Stimulated activated CD8-positive, alpha-beta memory T cell treated with anti-CD3 and anti-CD28 coated beads, Interleukin-12 subunit alpha, Interleukin-12 subunit beta, amount 100 ng/mL, for 24 hours (primary cell): ENCODE results near the gene NDUFV1.

Experiments used
- DNase-seq: peaks from one replicate; pipeline ENCODE4 v3.0.0-alpha.2; 2020; ENCODE audit errors: extremely low read depth

Gene NDUFV1

GRCh38 chr11:67640021-67640757, 33.5 kb downstream of the NDUFV1 start:
- DNase-seq = no peak

DNA sequence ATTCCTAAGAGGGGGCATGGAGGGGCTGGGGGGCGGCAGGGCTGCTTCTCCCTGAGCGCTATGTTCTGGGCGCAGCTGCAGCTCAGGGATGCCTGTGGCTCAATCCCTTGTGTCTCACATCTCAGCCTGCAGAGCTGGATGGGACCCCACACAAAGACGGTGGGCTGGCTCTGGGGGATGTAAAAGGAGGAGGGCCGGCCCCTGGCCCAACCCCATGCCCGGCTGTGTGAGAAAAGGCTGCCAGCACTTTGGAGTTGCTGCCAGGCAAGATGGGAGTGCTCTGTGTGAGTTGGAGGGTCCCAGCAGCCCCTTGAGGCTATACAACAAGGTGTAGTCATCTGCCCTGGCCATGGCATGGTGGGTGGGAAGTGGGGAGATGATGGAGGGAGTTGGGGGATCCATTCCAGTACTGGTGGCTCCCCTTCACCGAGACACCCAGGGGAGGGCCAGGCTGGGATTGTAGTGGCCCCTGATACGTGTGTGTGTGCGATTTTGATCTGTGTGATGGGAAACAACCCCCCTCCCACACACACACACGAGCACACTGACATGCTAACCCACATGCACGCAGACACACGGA, 34.1 kb downstream of the NDUFV1 start:
- no peak for DNase-seq

GRCh38 chr11:67641338-67642172, 34.8 kb downstream of the NDUFV1 start:
- DNase-seq = no peak

GRCh38 chr11:67642173-67643120, 35.7 kb downstream of the NDUFV1 start:
- no peak for DNase-seq

GRCh38 chr11:67644042-67644441, 37.3 kb downstream of the NDUFV1 start:
- no peak for DNase-seq

DNA sequence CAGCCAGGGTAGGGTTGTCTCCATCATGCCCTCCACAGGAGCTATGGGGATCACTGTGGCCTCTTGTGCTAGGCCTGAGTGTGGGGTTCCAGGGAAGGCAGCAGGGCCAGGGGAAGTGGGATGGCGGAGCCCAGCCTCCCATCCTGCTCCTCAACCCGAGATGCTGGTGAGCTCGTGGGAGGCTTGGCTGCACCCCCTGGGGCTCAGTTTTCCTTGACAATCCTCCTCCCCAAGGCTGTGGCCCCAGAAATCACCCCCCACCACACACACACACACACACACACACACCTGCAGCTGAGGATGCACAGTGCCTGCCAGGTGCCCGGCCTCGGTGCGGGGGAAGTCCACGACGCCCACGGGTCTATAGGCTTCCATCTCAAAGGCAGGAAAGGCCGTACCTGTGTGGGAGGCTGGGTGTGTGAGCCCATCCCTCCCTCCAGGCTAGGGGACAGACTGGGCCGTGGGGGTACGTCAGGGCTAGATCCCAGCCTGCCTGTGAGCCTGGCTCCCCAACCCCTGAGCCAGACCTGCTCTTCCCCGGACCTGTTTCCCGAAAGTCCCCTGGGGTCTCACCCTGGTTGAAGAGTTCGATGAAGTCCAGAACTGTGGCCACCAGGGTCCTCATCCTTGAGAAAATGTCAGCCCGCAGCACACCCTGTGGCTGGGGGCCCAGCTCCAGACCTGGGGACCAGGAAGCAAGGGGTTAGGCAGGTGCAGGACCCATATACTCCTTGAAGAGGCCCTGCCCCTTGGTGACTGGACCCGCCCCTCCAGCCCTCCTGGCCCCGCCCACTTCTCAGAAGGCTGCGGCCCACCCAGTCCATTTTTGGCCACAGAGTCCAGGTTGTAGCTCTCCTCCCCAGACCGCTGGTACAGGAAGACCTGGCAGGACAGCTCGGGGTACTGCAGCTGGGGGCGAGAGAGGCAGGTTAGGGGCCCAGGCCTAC, 38.0 kb downstream of the NDUFV1 start:
- no peak for DNase-seq

- DNase-seq = no peak
These were observed 39.1 kb downstream of the NDUFV1 start for GRCh38 chr11:67645521-67646461.

DNA sequence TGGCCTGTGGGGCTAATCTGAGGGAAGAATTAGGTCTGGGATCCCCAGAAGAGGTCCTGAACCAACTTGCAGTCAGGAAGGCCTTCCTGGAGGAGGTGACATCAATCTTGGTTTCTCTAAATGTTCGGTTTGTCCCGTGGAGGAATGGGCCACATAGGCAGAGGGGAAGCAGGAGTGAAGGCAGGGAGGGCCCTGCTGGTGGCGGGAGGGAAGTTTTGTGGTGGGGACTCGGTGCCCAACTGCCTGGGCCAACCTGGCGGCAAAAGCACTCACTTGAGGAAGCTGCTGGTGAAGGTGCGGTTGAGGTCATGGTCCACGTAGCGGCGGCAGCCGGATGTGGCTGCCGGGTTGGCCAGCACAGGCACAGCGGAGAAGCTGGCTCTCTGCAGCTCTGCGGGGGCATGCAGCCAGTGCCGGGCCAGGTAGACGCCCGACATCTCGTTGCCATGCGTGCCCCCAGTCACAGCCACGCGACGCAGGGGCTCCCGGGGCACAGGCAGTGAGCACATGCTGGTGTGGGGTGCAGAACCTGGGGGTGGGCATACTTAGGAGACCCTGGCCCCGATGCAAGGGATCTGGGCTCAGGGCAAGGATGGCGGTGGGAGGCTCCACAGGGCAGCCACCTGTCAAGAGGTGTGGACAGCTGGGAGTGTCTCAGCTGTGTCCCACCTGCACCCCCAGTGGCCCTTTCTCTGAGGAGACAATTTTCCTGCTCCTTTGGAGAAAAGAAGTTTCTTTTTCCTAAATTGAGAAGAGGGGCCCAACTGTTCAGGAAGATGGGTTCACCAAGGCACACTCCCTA, 40.0 kb downstream of the NDUFV1 start:
- no peak for DNase-seq

GRCh38 chr11:67647471-67647870, 40.7 kb downstream of the NDUFV1 start:
- no peak for DNase-seq

- no peak for DNase-seq
These were observed 41.5 kb downstream of the NDUFV1 start for GRCh38 chr11:67648140-67648795.

DNA sequence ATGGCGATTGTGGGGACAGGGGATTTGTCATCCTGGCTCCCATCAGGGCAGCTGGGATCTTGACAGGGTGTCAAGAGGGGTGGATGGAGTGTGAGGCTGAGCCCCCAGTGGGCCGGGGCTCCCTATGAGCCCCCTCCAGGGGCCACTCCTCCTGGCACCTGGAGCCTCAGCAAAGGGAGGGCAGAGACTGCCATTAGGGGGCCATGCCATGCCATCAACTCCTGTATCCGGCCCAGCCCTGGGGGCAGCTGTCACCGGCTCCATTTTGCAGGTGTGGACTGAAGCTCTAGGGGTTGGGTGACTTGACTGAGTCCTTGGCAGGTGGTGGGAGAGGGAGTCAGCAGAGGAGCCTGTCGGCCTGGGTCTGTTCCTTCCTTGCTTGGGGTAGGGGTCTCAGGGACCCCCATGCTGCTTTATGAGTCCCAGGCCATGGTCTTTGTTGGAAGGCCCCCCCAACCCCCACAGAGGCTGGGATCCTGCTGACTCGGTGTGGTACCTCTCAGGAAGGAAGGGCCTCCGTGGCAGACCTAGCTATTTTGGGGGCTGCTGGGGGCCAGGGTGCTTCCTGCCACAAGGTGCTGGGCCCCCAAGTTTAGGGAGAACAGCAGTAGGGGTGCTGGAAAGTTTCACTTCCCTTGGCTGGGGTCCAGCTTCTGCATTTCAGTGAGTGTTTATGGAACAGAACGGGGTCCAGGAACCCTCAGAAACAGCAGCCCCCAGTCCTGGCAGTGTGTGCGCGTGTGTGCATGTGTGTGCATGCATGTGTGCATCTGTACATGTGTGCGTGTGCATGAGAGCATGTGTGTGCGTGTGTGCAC, 42.3 kb downstream of the NDUFV1 start:
- no peak for DNase-seq

GRCh38 chr11:67649634-67650510, 43.1 kb downstream of the NDUFV1 start:
- no peak for DNase-seq

- no peak for DNase-seq
These were observed 45.4 kb downstream of the NDUFV1 start for GRCh38 chr11:67651976-67652781.

DNA sequence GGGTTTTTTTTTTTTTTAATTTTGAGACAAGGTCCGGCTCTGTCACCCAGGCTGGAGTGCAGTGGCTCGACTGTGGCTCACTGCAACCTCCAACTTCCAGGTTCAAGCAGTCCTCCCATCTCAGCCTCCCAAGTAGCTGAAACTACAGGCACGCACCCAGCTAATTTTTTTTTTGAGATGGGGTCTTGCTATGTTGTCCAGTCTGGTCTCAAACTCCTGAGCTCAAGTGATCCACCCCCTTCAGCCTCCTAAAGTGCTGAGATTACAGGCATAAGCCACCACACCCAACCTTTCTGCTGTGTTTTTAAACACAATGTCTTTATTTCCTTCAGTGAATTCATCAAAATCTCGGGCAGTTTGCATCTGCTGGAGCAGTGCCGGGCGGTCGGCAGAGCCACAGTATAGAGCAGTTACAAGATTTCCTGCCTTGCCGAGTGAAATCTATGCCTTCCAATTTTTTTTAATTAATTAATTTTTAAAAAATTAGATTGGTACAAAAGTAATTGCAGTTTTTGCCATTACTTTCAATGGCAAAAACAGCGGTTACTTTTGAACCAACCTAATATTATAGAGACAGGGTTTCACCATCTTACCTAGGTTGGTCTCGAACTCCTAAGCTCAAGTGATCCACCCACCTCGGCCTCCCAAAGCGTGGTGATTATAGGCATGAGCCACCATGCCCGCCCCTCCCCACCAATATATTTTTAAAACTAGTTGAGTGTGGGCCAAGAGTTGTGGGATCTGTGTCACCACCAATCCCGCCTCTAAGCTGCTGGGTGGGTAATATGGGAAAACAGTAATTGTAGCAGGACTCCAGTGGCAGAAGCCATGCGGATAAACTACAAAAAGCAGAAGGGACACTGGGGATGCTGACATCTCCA, 46.5 kb downstream of the NDUFV1 start:
- DNase-seq = no peak
